Posterior vena cava (tissue), 2 donors: ENCODE results near the gene ABI2. TPM values are rescaled to one million over a fixed set of nuclear protein-coding genes. Genes with fewer than 3 reads are reported as not detected.
"Not testable (repeated sequence)": the region's sequence is repeated elsewhere in the genome, so short reads cannot be mapped to it uniquely, and the experiment has no call there.

Source experiments
- DNase-seq: peaks from one replicate; pipeline ENCODE4 v3.0.0-alpha.2; 2020; ENCODE audit warnings: low spot score
- intact Hi-C, 2 donors: fragments of 100-400 bp; cut with DNase I; formaldehyde crosslinking; loops; one replicate each; pipeline versions ENCODE4 v1.14.1 to v1.14.2; 2022 to 2023
- total RNA-seq, 2 donors: library from RNA; stranded (reverse); fragmentation: NEBNext Ultra II Directional; extraction: Animal tissue kit (Norgen Biotek cat#: 25700); gene quantifications; one replicate each; pipeline ENCODE4 v1.2.1, GENCODE V29; 2021
- donor health status: DM: yes; HTN: yes; CAD: no.
- donor health status: DM: yes; HTN: yes; CAD: no.

The ABI2 gene
- total RNA-seq, 2 donors from 2014 or later: 44.6 to 51.4 TPM

- intact Hi-C loops: no loop called here
- no peak for DNase-seq
Measured at GRCh38 chr2:203412546-203413331, 84.5 kb downstream of the ABI2 start.

- intact Hi-C loops: no loop called here
- DNase-seq: no peak
Measured at GRCh38 chr2:203413796-203414195, 85.6 kb downstream of the ABI2 start.

GRCh38 chr2:203418271-203418670 lies 90.1 kb downstream of the ABI2 start:
- intact Hi-C loops: no loop called here
- no peak for DNase-seq

GRCh38 chr2:203427061-203427460 lies 98.9 kb downstream of the ABI2 start:
- no peak for DNase-seq
- intact Hi-C loops: no loop called here

- intact Hi-C loops, DNase-seq: not testable (repeated sequence)
Measured at GRCh38 chr2:203429643-203430042, 101.4 kb downstream of the ABI2 start.

- DNase-seq: no peak
- intact Hi-C loops: no loop called here
Measured at GRCh38 chr2:203431391-203432185, 103.4 kb downstream of the ABI2 start.

GRCh38 chr2:203432811-203433210 lies 104.6 kb downstream of the ABI2 start:
- intact Hi-C loops: no loop called here
- no peak for DNase-seq

GRCh38 chr2:203436496-203436895 lies 108.3 kb downstream of the ABI2 start:
- intact Hi-C loops: no loop called here
- no peak for DNase-seq

- intact Hi-C loops: no loop called here
- no peak for DNase-seq
Measured at GRCh38 chr2:203437511-203437910, 109.3 kb downstream of the ABI2 start.

- DNase-seq: no peak
- intact Hi-C loops: no loop called here
Measured at GRCh38 chr2:203438528-203438927, 110.3 kb downstream of the ABI2 start.

- intact Hi-C loops: no loop called here
- DNase-seq: no peak
Measured at GRCh38 chr2:203440671-203441070, 112.5 kb downstream of the ABI2 start.

GRCh38 chr2:203441463-203441862 lies 113.3 kb downstream of the ABI2 start:
- intact Hi-C loops: no loop called here
- DNase-seq: no peak

- intact Hi-C loops: no loop called here
Measured at GRCh38 chr2:203442463-203442862, 114.3 kb downstream of the ABI2 start.

GRCh38 chr2:203444738-203445137 lies 116.5 kb downstream of the ABI2 start:
- no peak for DNase-seq
- intact Hi-C loops: loop anchor here in 1 of 2 donors (5.0 kb wide), 1 partner anchor 467 kb away; no protein-coding TSS in a partner anchor

More at GRCh38 chr2:203442463-203442862, 114.3 kb downstream of the ABI2 start:
- DNase-seq: no peak

GRCh38 chr2:203446071-203446481 lies 117.9 kb downstream of the ABI2 start:
- no peak for DNase-seq
- intact Hi-C loops: loop anchor here in 1 of 2 donors (5.0 kb wide), 1 partner anchor 469 kb away; no protein-coding TSS in a partner anchor

GRCh38 chr2:203446780-203447179 lies 118.6 kb downstream of the ABI2 start:
- no peak for DNase-seq
- intact Hi-C loops: loop anchor here in 1 of 2 donors (5.0 kb wide), 1 partner anchor 469 kb away; no protein-coding TSS in a partner anchor

GRCh38 chr2:203450561-203450960 lies 122.4 kb downstream of the ABI2 start:
- no peak for DNase-seq
- intact Hi-C loops: no loop called here

- intact Hi-C loops: no loop called here
- DNase-seq: no peak
Measured at GRCh38 chr2:203451011-203451410, 122.8 kb downstream of the ABI2 start.

GRCh38 chr2:203451689-203452088 lies 123.5 kb downstream of the ABI2 start:
- no peak for DNase-seq
- intact Hi-C loops: no loop called here

GRCh38 chr2:203453858-203454451 lies 125.8 kb downstream of the ABI2 start:
- intact Hi-C loops: no loop called here
- no peak for DNase-seq
